GM10847 (cell line): ENCODE results near the gene CDK17.

Experiments used
- POLR2A ChIP-seq: IDR thresholded peaks from 2 replicates; pipeline ENCODE4 v1.6.1; 2011; ENCODE audit not compliant: insufficient read length; ENCODE audit errors: extremely low read depth

CDK17 gene

GRCh38 chr12:96420277-96420835 lies 20.1 kb upstream of the CDK17 start:
- TF ChIP-seq POLR2A, result no peak

- no peak for TF ChIP-seq POLR2A
Measured at GRCh38 chr12:96419576-96420276, 19.5 kb upstream of the CDK17 start.

- TF ChIP-seq POLR2A, result no peak
Measured at GRCh38 chr12:96416033-96416799, 16.0 kb upstream of the CDK17 start.

- no peak for TF ChIP-seq POLR2A
Measured at GRCh38 chr12:96414637-96415036, 14.4 kb upstream of the CDK17 start.

GRCh38 chr12:96412431-96412830 lies 12.2 kb upstream of the CDK17 start:
- TF ChIP-seq POLR2A, result no peak

GRCh38 chr12:96409731-96410130 lies 9.5 kb upstream of the CDK17 start:
- no peak for TF ChIP-seq POLR2A

GRCh38 chr12:96408993-96409392 lies 8.8 kb upstream of the CDK17 start:
- no peak for TF ChIP-seq POLR2A

GRCh38 chr12:96404696-96405095 lies 4.5 kb upstream of the CDK17 start:
- no peak for TF ChIP-seq POLR2A

GRCh38 chr12:96403870-96404269 lies 3.6 kb upstream of the CDK17 start:
- no peak for TF ChIP-seq POLR2A

GRCh38 chr12:96402061-96402460 lies 1.8 kb upstream of the CDK17 start:
- TF ChIP-seq POLR2A, result no peak

GRCh38 chr12:96401076-96401871 lies 1.0 kb upstream of the CDK17 start:
- TF ChIP-seq POLR2A, result no peak

GRCh38 chr12:96400631-96401075 lies 414 bp upstream of the CDK17 start:
- peak; percentile 30 for TF ChIP-seq POLR2A

GRCh38 chr12:96399120-96399918 lies 920 bp downstream of the CDK17 start:
- TF ChIP-seq POLR2A, result peak; percentile 43

GRCh38 chr12:96398424-96399119 lies 1.7 kb downstream of the CDK17 start:
- no peak for TF ChIP-seq POLR2A
